ENCODE results near the gene IGSF3.

Gene IGSF3

GRCh38 chr1:116546354-116546977 is 121.1 kb downstream of the IGSF3 start:
- no peak for DNase-seq

- no peak for DNase-seq
These were observed 122.2 kb downstream of the IGSF3 start for GRCh38 chr1:116545359-116545705.

GRCh38 chr1:116544588-116545358 is 122.8 kb downstream of the IGSF3 start:
- no peak for DNase-seq

- DNase-seq, result no peak
These were observed 127.4 kb downstream of the IGSF3 start for GRCh38 chr1:116540088-116540487.

GRCh38 chr1:116538544-116538943 is 129.0 kb downstream of the IGSF3 start:
- no peak for DNase-seq

- DNase-seq, result no peak
These were observed 129.6 kb downstream of the IGSF3 start for GRCh38 chr1:116537898-116538297.

- DNase-seq, result no peak
These were observed 130.3 kb downstream of the IGSF3 start for GRCh38 chr1:116537040-116537831.

- no peak for DNase-seq
These were observed 133.4 kb downstream of the IGSF3 start for GRCh38 chr1:116534014-116534739.

- no peak for DNase-seq
These were observed 134.1 kb downstream of the IGSF3 start for GRCh38 chr1:116533429-116533820.

GRCh38 chr1:116532671-116533428 is 134.7 kb downstream of the IGSF3 start:
- DNase-seq, result no peak

GRCh38 chr1:116531917-116532316 is 135.6 kb downstream of the IGSF3 start:
- no peak for DNase-seq

GRCh38 chr1:116529681-116530080 is 137.9 kb downstream of the IGSF3 start:
- no peak for DNase-seq

- DNase-seq, result no peak
These were observed 138.3 kb downstream of the IGSF3 start for GRCh38 chr1:116529199-116529631.

- DNase-seq, result no peak
These were observed 139.0 kb downstream of the IGSF3 start for GRCh38 chr1:116528329-116529083.

GRCh38 chr1:116525440-116525839 is 142.1 kb downstream of the IGSF3 start:
- DNase-seq, result no peak
